Uterus (tissue), 4 donors: ENCODE results near the gene RMND5B. TPM values are rescaled to one million over a fixed set of nuclear protein-coding genes. Genes with fewer than 3 reads are reported as not detected.
"Not testable (repeated sequence)": the region's sequence is repeated elsewhere in the genome, so short reads cannot be mapped to it uniquely, and the experiment has no call there.

ENCODE experiments used
- DNase-seq, 2 donors: peaks; one replicate each; pipeline ENCODE4 v3.0.0-alpha.2; 2019 to 2020
- H3K27ac ChIP-seq, 2 donors: fragments of 200-600 bp; sonication (generic); 1 replicate in 1 of 2; 2 replicates in 1 of 2; pipeline ENCODE4 v1.5.1; 2016 to 2018
- H3K27me3 ChIP-seq, 2 donors: fragments of 200-600 bp; sonication (generic); one replicate each; pipeline ENCODE4 v1.5.1; 2018 to 2019; ENCODE audit warnings: control low read depth in 1 of 2
- H3K36me3 ChIP-seq, 2 donors: fragments of 200-600 bp; sonication (generic); one replicate each; pipeline ENCODE4 v1.5.1; 2019; ENCODE audit warnings: control low read depth in 1 of 2
- H3K4me1 ChIP-seq, 2 donors: fragments of 200-600 bp; sonication (generic); one replicate each; pipeline ENCODE4 v1.5.1; 2018 to 2019; ENCODE audit warnings: control low read depth in 1 of 2
- H3K4me3 ChIP-seq, 2 donors: fragments of 200-600 bp; sonication (generic); 1 replicate in 1 of 2; 2 replicates in 1 of 2; pipeline ENCODE4 v1.5.1; 2018 to 2019; ENCODE audit warnings: mild to moderate bottlenecking in 1 of 2
- H3K9me3 ChIP-seq, 2 donors: fragments of 200-600 bp; sonication (generic); one replicate each; pipeline ENCODE4 v1.5.1; 2019; ENCODE audit warnings: control low read depth in 1 of 2
- POLR2A ChIP-seq, 2 donors: fragments of 450-650 bp; IDR thresholded peaks; one replicate each; pipeline ENCODE4 v1.6.1; 2016; ENCODE audit warnings: antibody characterized with exemption in 2 of 2, mild to moderate bottlenecking in 1 of 2, moderate library complexity in 1 of 2
- intact Hi-C: fragments of 100-400 bp; cut with DNase I; formaldehyde crosslinking; loops from one replicate; pipeline ENCODE4 v1.15.1; 2023; ENCODE audit warnings: low total_unique reads
- total RNA-seq, 4 donors: library from RNA; depleted of rRNA in 3 of 4; stranded (reverse); fragments of >200 nt in 3 of 4; gene quantifications; one replicate each; pipeline versions ENCODE4 v1.1.0 to v1.2.4, GENCODE V29; 2014 to 2023
- TF ChIP-seq, protein P1 (sequence below), 4 experiments: fragments of 200-600 bp in 2 of 4; fragments of 450-650 bp in 2 of 4; sonication (generic) in 2 of 4; IDR thresholded peaks; one replicate each; pipeline ENCODE4 v1.5.1; 2016 to 2019; ENCODE audit warnings: antibody characterized with exemption in 4 of 4, mild to moderate bottlenecking in 2 of 4, moderate library complexity in 1 of 4
- donor health status: DM: yes; HTN: yes; CAD: no.

Gene RMND5B
- total RNA-seq, 4 donors from 2014 or later: 29.7 to 52.3 (median 39.9) TPM

DNA sequence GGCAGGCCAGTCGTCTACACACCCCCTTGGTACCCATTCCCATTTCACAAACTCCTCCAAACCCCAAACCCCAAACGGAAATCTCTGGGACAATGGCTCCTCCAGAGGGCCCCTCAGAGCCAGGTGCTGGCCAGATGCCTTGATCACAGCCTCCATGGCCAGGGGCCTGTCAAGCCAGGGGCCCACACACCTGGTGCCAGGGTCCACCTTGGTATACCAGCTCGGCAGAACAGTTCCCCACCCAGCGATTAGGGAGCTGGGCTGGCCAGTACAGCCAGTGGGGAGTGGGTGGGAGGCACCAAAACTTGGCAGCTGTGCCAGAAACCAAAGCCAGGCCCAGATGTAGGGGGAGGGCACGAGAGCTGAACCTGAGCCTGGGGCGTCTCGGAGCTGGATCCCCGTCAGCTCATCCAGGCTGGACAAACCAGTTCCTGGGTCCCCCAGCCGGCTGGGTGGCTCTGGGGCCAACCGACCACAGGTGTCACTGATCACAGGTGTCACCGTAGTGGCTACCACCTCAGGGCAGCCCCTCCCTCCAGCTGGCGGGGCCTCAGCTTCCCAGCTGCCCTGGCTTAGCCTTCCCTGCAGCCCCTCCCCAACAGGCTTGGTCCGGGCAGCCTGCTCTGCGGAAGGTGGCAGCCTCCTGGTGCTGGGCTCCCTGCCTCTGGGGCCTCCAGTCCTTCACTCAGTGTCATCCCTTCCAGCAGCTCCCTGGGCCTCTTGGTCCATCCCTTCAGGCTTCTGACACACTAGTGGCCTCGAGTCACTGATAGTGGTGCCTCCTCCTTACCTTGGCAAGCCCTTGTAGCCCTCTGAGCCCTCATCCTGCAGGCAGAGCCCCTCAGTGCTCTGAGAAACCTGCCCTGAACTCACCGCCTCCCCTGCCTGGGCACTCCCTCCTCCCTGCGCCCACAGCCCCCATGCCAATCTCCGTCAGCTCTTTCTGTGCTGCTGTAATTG, 6.6 kb upstream of the RMND5B start:
- H3K4me3 ChIP-seq: no peak overlapping the region
- H3K27me3 ChIP-seq: no peaks in the 10 kb centered on the region
- H3K36me3 ChIP-seq: no peaks in the 10 kb centered on the region
- no peak for TF ChIP-seq POLR2A (IDR thresholded peaks at IDR 0.05)
- TF ChIP-seq, protein P1, sequence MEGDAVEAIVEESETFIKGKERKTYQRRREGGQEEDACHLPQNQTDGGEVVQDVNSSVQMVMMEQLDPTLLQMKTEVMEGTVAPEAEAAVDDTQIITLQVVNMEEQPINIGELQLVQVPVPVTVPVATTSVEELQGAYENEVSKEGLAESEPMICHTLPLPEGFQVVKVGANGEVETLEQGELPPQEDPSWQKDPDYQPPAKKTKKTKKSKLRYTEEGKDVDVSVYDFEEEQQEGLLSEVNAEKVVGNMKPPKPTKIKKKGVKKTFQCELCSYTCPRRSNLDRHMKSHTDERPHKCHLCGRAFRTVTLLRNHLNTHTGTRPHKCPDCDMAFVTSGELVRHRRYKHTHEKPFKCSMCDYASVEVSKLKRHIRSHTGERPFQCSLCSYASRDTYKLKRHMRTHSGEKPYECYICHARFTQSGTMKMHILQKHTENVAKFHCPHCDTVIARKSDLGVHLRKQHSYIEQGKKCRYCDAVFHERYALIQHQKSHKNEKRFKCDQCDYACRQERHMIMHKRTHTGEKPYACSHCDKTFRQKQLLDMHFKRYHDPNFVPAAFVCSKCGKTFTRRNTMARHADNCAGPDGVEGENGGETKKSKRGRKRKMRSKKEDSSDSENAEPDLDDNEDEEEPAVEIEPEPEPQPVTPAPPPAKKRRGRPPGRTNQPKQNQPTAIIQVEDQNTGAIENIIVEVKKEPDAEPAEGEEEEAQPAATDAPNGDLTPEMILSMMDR (IDR thresholded peaks at IDR 0.05): no peak
- no peak for DNase-seq
- intact Hi-C loops: no loop called here
- no peaks in the 10 kb centered on the region for H3K9me3 ChIP-seq
- H3K27ac ChIP-seq: no peak overlapping the region
- peaks cover 0 to 9% of the 10 kb centered on the region in 2 donors for H3K4me1 ChIP-seq

DNA sequence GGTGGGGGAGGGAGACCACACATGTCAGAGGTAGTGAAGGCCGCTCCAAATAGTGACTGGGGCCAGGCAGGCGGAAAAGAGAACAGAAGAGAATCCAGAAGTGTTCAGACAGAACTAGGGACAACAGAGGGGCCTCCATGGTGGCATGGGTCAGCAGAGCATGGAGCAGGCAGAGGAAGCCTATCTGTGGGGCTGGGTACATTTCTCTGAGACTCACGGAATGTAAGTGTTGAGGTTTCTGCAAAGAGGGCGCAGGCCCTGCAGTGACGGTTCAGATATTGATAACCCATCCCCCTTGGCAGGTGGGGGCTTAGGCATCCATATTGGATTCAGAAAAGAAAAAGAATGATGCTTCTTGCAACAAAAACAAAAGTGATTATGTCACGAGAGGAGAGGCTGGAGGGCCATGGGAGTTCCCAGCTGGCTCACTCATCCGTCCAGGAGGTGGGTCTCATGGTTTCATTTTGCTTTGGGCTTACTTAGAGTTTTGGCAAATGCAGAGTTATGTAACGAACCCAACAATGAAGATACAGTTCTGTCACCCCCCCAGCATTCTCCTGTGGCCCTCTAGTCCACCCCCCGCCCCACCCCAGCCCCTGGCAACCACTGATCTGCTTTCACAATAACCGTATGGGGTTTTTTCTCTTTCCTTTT, 5.4 kb upstream of the RMND5B start:
- H3K36me3 ChIP-seq: no peaks in the 10 kb centered on the region
- H3K27me3 ChIP-seq: no peaks in the 10 kb centered on the region
- no peak overlapping the region for H3K27ac ChIP-seq
- intact Hi-C loops: no loop called here
- H3K4me3 ChIP-seq: no peak overlapping the region
- no peaks in the 10 kb centered on the region for H3K9me3 ChIP-seq
- H3K4me1 ChIP-seq: peaks cover 0 to 9% of the 10 kb centered on the region in 2 donors
- TF ChIP-seq, protein P1 (IDR thresholded peaks at IDR 0.05): no peak
- no peak for TF ChIP-seq POLR2A (IDR thresholded peaks at IDR 0.05)
- DNase-seq: no peak

DNA sequence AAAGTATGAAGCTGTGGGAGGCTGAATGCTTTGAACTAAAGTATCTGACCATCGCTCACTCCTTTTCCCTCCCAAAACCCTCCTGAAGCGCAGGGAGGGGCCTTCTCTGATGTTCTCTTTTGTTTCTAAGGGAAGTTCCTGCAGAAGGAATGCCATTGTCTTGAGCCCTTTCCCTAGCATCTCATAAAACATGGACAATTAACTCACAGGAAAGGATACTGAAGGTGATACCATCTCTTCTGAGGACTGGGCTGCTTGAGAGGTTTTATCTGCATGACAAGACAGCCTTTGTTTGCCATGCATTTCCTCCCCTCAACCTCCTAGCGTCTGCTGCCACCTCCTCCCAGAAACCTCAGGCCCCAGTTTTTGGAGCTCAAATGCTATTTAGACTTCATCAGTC, 4.3 kb upstream of the RMND5B start:
- DNase-seq: no peak
- Histone ChIP-seq H3K9me3 (no peaks in the 10 kb centered on the region), H3K27ac (no peak overlapping the region), H3K27me3 (no peaks in the 10 kb centered on the region), H3K4me3 (no peak overlapping the region), H3K4me1 (peaks cover 0 to 6% of the 10 kb centered on the region in 2 donors), H3K36me3 (no peaks in the 10 kb centered on the region)
- TF ChIP-seq POLR2A (IDR thresholded peaks at IDR 0.05): no peak
- TF ChIP-seq, protein P1 (IDR thresholded peaks at IDR 0.05): no peak
- intact Hi-C loops: no loop called here

DNA sequence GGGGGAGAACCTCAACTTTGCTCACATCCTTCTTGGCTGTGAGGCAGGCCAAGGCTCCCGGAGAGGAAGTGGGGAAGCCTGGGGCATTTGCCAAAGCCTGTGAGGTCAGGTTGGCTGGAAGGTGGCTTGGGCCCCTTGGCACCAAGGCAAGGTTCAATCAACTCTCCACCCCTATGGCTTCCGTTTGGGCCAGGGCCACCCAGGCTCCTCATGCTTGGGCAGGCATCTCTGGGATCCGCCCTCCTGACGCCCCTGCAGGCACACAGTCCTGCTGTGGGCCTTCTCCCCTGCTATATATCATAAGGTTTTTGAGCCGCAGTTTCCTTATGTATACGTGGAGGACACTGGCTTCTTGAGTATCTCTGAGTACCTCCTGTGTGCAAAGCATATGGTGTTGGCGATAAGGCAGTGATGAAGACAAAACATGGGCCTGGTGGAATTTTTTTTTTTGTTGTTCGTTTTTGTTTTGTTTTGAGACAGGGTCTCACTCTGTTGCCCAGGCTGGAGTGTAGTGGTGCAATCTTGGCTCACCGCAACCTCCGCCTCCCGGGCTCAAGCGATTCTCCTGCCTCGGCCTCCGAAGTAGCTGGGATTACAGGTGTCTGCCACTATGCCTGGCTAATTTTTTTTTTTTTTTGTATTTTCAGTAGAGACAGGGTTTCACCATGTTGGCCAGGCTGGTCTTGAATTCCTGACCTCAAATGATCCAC, 3.4 kb upstream of the RMND5B start:
- H3K36me3 ChIP-seq, H3K4me3 ChIP-seq, intact Hi-C loops, DNase-seq, H3K4me1 ChIP-seq, H3K9me3 ChIP-seq, H3K27me3 ChIP-seq, H3K27ac ChIP-seq: not testable (repeated sequence)

DNA sequence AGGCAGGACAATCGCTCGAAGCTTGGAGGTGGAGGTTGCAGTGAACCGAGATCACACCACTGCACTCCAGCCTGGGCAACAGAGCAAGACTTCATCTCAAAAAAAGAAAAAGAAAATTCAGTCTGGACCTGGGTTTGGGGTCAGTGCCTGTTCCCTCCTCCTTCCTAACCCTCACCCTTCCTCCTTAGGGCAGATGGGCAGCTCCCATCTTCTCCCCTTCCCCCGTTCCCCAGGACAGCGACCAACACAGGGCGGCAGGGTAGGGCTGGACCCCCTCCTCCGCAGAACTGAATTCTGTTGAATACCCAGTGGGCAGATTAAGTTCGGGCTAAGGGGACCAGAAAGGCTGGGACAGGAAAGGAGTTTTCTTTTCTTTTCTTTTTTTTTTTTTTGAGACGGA, 1.5 kb upstream of the RMND5B start:
- intact Hi-C loops: no loop called here
- no peaks in the 10 kb centered on the region for H3K36me3 ChIP-seq
- TF ChIP-seq, protein P1 (IDR thresholded peaks at IDR 0.05): no peak
- TF ChIP-seq POLR2A (IDR thresholded peaks at IDR 0.05): no peak

DNA sequence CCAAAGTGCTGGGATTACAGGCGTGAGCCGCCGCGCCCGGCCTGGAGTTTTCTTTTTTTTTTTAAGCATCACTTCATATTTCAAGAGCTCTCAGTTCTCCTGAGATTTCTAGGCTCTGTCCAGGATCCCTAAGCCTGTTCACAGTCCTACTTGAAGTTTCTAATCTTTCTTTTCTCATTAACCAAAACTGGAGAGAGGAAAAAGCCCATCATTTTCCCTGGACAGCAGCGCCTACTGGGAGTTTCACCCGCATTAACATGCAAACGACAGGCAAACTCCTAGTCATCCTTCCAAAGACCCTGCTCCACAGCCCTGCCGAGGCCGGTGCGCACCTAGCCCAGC, 609 bp upstream of the RMND5B start:
- H3K27me3 ChIP-seq, intact Hi-C loops, H3K36me3 ChIP-seq, DNase-seq, H3K4me1 ChIP-seq, H3K9me3 ChIP-seq: not testable (repeated sequence)
- H3K27ac ChIP-seq: peak overlapping the region; percentile 74 to 96
- peak overlapping the region; percentile 55 to 79 for H3K4me3 ChIP-seq

More for the DNA sequence above, 1.5 kb upstream of the RMND5B start:
- no peak overlapping the region for H3K27ac ChIP-seq
- H3K4me3 ChIP-seq: no peak overlapping the region
- no peak for DNase-seq
- no peaks in the 10 kb centered on the region for H3K9me3 ChIP-seq
- peaks cover 0 to 8% of the 10 kb centered on the region in 2 donors for H3K4me1 ChIP-seq
- H3K27me3 ChIP-seq: no peaks in the 10 kb centered on the region
